ENCODE data around the gene ADCY10.

- TF ChIP-seq POLR2A (IDR thresholded peaks at IDR 0.05) (no peak), CTCF (IDR thresholded peaks at IDR 0.05) (no peak)
These were observed 35.9 kb upstream of the ADCY10 start for GRCh38 chr1:167949785-167950184.

Data from esophagus squamous epithelium (tissue), 4 donors.